GM13976 (cell line): Measurements from ENCODE around the gene HGD.
"Not testable (repeated sequence)": the region's sequence is repeated elsewhere in the genome, so short reads cannot be mapped to it uniquely, and the experiment has no call there.

Experiments
- DNase-seq: peaks from one replicate; pipeline ENCODE4 v3.0.0; 2012; ENCODE audit warnings: low spot score
- in situ Hi-C: fragments of 300-500 bp; cut with MboI; formaldehyde crosslinking; loops from one replicate; pipeline ENCODE4 v1.12.0; 2022; ENCODE audit warnings: low sequenced_read_pairs, mixed read lengths, inconsistent platforms; ENCODE audit not compliant: unreplicated experiment
- TF ChIP-seq, protein P1 (sequence below): IDR thresholded peaks from 2 replicates; pipeline ENCODE4 v1.5.1; 2012; ENCODE audit warnings: borderline replicate concordance, mild to moderate bottlenecking; ENCODE audit not compliant: insufficient read depth; ENCODE audit errors: extremely low read depth, missing control alignments, control extremely low read depth

HGD gene

GRCh38 chr3:120642368-120642948 lies 39.6 kb downstream of the HGD start:
- TF ChIP-seq, protein P1, sequence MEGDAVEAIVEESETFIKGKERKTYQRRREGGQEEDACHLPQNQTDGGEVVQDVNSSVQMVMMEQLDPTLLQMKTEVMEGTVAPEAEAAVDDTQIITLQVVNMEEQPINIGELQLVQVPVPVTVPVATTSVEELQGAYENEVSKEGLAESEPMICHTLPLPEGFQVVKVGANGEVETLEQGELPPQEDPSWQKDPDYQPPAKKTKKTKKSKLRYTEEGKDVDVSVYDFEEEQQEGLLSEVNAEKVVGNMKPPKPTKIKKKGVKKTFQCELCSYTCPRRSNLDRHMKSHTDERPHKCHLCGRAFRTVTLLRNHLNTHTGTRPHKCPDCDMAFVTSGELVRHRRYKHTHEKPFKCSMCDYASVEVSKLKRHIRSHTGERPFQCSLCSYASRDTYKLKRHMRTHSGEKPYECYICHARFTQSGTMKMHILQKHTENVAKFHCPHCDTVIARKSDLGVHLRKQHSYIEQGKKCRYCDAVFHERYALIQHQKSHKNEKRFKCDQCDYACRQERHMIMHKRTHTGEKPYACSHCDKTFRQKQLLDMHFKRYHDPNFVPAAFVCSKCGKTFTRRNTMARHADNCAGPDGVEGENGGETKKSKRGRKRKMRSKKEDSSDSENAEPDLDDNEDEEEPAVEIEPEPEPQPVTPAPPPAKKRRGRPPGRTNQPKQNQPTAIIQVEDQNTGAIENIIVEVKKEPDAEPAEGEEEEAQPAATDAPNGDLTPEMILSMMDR: no peak
- in situ Hi-C loops: no loop called here

GRCh38 chr3:120641696-120642246 lies 40.3 kb downstream of the HGD start:
- in situ Hi-C loops: no loop called here
- DNase-seq: no peak
- TF ChIP-seq, protein P1: no peak

More at GRCh38 chr3:120642368-120642948, 39.6 kb downstream of the HGD start:
- DNase-seq: no peak

DNA sequence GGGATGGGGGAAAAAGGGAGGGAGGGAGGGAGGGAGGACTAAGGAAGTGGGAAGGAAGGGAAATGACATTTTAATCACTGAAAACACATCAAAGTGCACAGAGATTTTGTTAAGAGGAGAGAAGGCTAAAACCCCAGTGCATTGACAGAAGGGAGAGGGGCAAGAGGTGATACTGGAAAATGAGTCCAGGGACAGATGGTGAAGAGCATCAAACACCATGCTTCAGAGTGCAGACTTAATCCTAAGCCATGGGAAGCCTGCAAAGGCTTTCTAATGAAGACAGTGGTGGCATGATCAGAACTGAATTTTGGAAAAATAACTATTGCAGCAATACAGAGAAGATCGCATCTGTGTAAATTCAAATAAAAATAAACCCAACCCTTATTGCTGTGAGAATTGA lies 41.8 kb downstream of the HGD start:
- in situ Hi-C loops: no loop called here
- DNase-seq: no peak
- TF ChIP-seq, protein P1: no peak

GRCh38 chr3:120638820-120639219 lies 43.2 kb downstream of the HGD start:
- in situ Hi-C loops, DNase-seq: not testable (repeated sequence)

- in situ Hi-C loops: no loop called here
- DNase-seq: no peak
- TF ChIP-seq, protein P1: no peak
Observed at GRCh38 chr3:120637851-120638559, 44.0 kb downstream of the HGD start.

DNA sequence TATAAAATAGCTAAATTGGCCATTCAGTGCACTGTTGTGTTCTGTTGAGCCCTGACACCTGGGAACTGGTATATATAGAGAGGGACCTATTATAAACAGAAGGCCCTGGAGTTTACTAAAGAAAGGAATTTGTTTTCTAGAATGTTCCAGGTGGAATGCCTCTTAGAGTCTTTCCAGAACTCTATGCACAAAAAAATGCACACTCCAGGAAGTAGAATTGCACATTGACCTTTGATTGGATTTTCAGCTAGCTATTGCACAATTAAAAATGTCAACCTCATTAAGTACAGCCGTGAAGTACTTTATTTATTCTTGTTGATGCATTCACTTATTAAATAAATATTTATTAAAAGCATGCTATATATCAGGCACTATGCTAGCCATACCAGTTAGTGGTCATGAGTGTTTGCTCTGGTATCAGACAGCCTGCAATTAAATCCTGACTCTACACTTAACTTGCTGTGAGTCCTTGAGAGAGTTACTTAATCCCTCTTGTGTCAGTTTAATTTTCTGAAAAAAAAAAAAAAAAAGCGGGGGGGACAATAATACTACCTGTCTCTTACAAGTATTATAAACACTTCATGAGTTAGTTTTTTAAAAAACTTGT lies 45.1 kb downstream of the HGD start:
- in situ Hi-C loops: no loop called here
- TF ChIP-seq, protein P1: no peak
- DNase-seq: no peak

DNA sequence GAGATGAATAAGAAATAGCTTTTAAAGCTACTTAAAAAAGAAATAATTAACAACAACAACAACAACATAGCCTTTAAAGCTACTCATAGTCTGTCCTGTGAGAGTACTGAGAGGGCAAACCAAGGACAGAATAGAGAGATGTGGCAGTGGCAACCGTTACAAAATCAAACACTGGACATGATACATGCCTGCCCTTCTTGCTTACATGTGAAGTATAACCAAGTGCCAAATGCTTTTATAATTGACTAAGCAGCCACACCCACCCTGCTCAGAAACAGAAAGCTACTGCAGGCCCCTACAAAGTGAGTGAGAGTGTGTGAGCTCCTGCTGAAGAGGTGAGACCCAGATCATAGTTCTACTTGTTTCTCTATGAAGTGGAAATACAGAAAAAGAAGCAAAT lies 47.5 kb downstream of the HGD start:
- in situ Hi-C loops: no loop called here
- TF ChIP-seq, protein P1: no peak
- DNase-seq: no peak
